B cell (primary cell): ENCODE measurements around the gene HHATL.

Experiments used
- EZH2 ChIP-seq: IDR thresholded peaks from 2 replicates; pipeline ENCODE4 v1.6.1; 2012; ENCODE audit warnings: borderline replicate concordance, low read depth, mild to moderate bottlenecking, moderate library complexity, low read length; ENCODE audit not compliant: insufficient read depth, poor library complexity, severe bottlenecking
- TF ChIP-seq, protein P1 (sequence below): fragments of 200-600 bp; IDR thresholded peaks from one replicate; pipeline ENCODE4 v1.8.0; 2022; ENCODE audit warnings: antibody characterized with exemption, mild to moderate bottlenecking

DNA sequence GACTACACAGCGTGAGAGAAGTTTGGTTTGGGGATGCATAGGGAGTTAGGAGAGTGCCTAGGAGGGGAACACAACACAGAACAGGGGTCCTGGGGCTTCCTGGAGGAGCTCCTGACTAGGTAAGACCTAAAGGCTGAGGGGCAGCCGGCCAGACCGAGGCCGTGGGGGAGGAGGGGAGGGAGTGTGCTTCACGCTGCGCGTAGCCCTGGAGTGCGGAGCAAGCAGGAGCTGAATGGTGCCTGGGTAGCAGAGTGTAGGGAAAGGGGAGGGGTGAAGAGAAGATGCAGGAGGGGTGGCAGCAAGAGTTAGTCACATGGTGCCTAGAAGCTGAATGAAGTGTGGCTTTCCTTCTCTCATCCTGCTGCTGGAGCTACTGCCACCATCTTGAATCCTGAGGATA, 32.4 kb upstream of the HHATL start:
- TF ChIP-seq, protein P1, sequence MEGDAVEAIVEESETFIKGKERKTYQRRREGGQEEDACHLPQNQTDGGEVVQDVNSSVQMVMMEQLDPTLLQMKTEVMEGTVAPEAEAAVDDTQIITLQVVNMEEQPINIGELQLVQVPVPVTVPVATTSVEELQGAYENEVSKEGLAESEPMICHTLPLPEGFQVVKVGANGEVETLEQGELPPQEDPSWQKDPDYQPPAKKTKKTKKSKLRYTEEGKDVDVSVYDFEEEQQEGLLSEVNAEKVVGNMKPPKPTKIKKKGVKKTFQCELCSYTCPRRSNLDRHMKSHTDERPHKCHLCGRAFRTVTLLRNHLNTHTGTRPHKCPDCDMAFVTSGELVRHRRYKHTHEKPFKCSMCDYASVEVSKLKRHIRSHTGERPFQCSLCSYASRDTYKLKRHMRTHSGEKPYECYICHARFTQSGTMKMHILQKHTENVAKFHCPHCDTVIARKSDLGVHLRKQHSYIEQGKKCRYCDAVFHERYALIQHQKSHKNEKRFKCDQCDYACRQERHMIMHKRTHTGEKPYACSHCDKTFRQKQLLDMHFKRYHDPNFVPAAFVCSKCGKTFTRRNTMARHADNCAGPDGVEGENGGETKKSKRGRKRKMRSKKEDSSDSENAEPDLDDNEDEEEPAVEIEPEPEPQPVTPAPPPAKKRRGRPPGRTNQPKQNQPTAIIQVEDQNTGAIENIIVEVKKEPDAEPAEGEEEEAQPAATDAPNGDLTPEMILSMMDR: no peak
- no peak for TF ChIP-seq EZH2
